SIG-M5 (cell line): ENCODE data around the gene RERE.
"Not testable (repeated sequence)": the region's sequence is repeated elsewhere in the genome, so short reads cannot be mapped to it uniquely, and the experiment has no call there.

Experiments used
- DNase-seq: peaks from one replicate; lab custom pipeline; 2025; lab: John Stamatoyannopoulos, UW

RERE gene

DNA sequence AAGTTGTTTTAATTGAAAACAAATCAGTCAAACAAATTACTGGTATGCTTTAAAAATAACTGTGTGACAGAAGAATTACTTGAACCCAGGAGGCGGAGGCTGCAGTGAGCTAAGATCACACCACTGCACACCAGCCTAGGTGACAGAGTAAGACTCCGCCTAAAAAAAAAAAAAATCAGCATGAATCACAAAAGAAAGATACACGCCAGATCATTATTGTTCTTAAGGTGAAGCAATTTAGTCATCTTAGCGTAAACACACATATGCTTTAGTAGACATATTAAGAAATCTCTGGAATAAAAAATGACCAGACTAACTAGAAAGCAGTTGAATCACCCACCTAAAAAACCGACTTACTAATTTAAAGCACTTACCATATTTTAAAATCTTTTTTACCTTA, 20.2 kb downstream of the RERE start:
- DNase-seq: no peak

DNA sequence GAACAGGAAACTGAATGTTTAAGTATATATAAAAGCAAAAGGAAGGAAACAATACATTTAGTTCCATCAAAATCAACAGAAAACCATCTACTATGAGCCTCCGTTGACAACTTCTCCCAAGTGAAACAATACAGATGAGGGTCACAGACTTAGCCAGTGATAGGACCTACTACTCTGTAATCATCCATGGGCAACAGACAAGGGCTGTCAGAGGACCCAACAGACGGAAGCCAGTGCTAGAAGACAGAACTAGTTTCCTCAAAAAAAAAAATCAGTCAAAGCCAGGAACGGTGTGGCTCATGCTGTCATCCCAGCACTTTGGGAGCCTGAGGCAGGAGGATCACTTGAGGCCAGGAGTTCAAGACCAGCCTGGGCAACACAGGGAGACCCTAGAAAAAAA, 20.6 kb downstream of the RERE start:
- no peak for DNase-seq

DNA sequence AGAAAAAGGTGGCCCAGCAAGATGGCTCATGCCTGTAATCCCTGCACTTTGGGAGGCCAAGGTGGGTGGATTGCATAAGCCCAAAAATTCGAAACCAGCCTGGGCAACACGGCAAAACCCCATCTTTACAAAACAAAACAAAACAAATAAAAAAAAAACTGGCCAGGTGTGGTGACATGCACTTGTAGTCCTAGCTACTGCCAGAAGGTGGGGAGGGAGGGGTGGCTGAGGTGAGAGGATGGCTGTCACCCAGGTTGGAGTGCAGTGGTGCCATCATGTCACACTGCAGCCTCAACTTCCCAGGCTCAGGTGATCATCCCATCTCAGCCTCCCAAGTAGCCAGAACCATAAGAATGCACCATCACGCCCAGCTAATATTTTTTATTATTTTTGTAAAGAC, 22.8 kb downstream of the RERE start:
- no peak for DNase-seq

DNA sequence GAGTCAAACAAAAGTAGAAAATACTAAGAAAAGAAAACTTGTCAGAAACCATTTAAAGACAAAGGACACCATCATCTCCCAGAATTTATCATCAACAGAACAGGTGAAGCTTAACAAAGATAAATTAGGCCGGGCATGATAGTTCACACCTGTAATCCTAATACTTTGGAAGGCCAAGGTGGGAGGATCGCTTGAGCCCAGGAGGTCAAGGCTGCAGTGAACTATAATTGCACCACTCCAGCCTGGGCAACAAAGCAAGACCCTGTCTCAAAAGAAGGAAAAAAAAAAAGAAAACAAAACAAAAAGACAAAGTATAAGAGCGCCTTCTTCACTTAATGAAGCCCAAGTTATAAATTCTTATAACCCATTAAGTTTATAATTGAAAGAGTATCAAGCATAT, 25.6 kb downstream of the RERE start:
- no peak for DNase-seq

DNA sequence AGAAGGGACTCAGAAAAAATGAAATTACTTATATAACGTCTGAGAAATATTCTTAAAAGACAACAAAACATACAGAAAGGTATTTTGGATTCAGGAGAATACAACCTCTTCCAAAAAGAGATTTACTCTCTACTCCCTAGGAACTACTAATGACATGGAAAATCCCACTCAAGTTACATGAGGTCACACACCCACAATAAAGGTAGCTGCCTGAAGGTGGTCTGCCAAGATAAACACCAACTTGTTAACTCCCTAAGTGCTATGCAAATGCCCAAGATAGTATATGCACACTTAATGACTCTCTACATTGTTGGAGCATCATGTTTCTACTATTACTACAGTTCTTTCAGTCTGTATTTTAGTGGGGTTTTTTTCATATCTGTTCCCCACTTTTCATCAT, 26.5 kb downstream of the RERE start:
- no peak for DNase-seq

DNA sequence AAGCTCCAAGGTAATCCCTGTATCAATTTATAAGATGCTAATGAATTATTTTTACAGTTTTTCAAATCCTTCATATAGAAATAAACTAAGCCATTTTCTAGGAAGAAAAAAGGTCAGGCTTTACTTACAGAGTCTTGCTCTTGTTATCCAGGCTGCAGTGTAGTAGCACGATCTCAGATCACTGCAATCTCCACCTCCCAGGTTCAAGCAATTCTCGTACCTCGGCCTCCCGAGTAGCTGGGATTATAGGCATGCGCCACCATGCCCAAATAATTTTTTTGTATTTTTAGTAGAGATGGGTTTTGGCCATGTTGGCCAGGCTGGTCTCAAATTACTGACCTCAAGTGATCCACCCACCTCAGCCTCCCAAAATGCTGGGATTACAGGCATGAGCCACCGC, 27.0 kb downstream of the RERE start:
- no peak for DNase-seq

DNA sequence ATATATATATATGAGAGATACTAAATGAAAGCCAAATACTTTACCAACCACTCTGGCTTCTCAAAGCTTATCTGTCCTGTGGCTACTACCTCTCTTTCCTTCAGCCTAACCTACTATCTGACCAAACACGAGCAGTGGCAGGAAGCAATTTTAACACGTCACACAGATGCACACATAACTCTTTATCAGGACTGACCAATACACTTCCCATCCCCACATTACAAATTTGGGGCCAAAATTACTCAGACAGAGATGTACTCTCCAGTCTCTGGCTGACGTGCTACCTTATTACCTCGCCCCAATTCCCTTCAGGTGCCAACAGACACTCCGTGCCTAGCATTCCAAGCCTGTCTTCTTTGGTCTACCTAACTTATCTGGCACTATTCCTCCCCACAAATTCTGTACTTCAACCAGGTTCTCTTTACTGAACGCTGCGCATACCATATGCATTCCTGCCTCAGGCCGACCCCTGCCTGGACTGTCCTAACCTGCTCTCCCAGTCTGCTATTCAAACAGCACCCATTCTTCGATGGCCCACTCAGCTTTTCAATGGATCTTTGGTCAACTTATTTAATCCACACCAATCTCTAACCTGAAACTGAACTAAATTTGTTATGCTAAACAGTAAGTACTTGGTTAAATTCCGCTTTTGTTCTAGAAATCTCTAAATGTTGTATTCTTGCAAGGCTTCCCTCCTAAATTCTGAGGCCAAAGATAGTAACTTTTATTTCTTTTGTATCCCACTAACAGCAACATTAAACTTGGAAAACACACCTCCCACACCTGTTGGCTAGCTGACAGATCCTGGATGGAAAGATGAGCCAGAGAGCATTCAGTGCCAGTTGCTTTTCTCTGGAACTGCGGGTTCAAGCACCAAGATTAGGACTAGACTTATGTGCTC, 27.9 kb downstream of the RERE start:
- DNase-seq: no peak

DNA sequence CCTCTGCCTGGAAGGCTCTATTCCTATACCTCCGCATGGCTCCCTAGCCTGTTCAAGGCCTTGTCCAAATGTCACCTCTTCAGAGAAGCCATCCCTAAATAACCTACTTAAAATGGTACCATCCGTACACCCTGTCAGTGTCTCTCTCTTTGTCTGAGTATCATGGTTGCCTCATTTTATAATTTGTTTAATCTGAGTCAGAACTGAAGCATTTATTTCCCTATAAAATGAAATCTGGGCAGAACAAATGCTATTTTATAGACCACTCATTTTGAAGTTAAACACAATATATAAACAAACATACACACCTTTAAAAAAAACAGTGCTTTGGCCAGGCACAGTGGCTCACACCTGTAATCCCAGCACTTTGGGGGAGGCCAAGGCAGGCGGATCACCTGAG, 30.2 kb downstream of the RERE start:
- no peak for DNase-seq

DNA sequence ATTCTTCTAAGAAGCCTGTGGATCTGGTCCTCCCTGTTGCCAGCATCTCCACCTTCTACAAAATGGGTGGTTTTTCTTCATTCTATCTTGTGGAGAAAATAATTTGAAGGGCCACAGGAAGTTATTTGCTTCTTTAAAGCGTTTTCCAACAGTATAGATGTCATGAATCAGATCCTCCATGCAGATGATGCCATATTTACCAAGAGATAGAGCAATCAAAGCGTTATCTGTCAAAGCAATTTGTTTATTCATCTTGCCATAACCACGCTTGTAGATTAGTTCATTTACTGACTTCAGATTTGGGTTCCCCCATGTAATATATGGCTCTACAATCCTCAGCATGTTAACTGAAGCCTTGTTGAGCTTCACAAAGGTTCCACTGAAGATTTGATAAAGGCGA, 31.2 kb downstream of the RERE start:
- not testable (repeated sequence) for DNase-seq

DNA sequence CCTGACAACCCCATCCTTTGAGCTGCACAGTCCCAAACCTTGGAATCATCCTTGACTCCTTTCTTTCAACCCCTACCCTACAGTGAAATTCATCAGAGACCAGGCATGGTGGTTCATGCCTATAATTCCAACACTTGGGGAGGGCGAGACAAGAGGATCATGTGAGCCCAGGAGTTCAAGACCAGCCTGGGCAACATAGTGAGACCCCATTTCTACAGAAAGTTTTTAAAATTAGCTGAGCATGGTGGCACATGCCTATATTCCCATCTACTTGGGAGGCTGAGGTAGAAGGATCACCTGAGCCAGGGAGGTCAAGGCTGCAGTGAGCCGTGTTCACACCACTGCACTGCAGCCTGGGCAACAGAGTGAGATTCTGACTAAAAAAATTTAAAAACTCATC, 34.5 kb downstream of the RERE start:
- no peak for DNase-seq

DNA sequence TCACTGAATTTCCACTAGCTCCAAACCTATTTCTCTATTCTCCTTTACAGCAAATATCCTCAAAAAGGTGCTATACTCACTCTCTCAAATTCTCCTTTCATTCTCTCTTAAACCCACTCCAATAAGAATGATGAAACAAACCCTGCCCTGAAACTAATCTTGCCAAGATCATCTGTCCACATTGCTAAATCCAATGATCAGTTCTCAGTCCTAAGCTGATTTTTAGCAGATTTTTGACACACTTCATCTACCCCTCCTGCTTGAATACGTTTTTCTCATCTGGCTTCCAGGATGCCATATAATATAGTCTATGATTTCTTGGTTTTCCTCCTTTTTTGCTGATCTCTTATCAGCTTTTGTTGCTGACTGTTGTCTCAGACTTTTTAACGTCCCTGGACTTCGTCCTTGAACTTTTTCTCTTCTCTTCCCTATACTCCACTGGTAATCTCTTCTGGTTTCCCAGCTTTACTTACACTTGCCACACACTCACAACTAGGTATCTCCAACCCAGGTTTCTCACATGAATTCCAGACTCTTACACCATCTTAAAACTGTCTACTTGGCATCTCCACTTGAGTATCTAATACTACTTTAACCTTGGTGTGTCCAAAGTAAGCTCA, 35.3 kb downstream of the RERE start:
- no peak for DNase-seq

DNA sequence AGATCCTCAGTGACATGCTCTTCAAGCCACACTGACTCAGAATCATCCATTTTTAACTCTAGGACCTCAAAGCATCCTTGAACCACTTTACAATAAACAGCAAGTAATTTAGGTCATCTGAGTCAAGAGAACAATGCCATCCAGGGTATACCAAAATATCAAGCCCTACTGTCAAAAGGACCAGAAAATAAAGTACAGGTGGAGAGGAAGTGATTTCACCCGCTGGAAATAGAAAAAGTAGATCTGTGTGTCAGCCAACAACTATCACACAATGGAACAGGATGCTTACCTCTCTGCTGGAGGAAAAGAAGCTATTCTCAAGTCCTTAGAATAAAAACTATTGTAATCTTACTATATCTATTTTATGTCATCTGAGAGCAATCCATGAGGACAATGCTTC, 37.0 kb downstream of the RERE start:
- DNase-seq: no peak

DNA sequence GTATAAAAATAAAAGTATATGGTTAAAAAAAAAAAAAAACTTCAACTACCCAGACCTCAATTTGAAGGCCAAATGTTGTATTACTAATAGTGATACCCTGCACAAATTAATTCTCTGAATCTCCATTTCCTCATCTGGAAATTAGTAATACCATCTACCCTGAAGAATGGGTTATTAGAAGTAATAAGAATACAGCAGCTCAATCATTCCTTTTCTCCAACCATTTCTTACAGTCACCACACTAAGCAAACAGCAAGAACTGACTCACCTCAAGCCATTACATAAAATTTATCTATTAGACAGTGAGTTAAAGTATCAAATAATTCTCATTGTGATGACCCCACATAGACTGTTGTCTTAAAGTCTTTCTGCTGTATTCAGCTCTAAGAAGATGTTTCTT, 39.6 kb downstream of the RERE start:
- DNase-seq: no peak

DNA sequence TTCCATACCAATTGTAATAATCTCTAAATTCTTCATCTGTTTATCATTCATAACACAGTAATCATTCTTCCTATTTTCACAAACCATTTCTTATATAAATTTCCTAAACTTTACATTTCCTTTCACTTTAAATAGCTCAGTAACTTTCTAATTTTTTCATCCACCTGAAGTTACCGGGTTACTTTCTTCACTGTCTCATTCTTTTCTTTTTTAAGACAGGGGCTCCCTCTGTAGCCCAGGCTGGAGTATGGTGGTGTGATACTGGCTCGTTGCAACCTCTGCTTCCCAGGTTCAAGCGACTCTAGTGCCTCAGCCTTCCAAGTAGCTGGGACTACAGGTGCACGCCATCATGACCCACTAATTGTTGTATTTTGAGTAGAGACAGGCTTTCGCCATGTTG, 41.3 kb downstream of the RERE start:
- no peak for DNase-seq

DNA sequence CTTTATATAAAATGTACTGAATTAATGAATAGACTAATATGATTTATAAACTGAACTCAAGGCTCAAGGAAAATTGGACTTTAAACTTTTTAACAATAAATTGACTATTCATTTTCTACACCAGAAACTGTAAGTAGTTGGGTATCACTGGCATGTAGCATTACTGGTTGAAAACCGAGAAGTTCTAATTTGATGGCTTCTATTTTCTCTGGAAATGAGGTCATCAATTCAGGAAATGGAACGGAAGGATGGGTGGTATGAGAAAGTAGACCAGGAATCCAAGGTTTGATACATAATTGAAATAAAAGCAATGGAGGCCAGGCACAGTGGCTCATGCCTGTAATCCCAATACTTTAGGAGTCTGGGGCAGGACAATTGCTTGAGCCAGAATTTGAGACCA, 50.4 kb downstream of the RERE start:
- no peak for DNase-seq

DNA sequence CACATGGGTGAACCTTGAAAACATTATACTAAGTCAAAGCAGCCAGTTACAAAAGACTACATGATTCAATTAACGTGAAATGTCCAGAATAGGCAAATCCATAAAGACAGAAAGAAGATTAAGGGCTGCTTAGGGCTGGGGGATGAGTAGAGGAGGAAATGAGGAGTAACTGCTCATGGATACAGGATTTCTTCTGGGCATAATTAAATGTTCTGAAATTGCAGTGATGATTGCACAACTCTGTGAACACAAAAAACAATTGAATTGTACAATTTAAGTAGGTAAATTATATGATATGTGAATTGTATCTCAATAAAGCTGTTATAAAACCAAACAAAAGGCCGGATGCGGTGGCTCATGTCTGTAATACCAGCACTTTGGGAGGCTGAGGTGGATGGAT, 52.2 kb downstream of the RERE start:
- DNase-seq: no peak

DNA sequence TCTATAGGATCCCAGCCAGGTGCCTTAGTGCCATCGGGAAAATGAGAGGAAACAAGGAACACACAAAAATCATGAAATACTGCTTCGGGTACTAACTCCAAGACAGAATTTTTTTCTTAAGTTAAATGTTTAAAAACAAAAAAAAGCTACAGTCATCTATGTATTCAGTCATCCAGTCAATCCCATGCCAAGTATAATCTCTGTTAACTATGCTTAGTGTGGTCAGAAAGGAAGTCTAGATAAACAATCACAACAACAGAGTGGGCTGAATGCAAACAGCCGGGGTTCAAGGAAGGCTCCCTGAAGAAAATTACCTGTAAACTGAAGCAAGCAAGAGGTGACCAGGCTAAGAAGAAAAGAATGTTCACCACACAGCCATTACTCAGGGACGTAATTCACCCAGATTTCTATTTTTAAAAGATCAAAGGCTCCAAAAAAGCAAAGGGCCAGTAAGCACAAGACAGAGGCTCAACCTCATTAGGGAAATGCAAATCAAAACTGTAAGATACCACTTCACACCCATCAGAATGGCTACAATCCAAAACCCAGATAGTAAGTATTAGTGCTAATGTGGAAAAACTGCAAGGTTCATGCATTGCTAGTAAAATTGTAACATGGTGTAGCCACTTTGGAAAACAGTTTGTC, 53.0 kb downstream of the RERE start:
- no peak for DNase-seq

DNA sequence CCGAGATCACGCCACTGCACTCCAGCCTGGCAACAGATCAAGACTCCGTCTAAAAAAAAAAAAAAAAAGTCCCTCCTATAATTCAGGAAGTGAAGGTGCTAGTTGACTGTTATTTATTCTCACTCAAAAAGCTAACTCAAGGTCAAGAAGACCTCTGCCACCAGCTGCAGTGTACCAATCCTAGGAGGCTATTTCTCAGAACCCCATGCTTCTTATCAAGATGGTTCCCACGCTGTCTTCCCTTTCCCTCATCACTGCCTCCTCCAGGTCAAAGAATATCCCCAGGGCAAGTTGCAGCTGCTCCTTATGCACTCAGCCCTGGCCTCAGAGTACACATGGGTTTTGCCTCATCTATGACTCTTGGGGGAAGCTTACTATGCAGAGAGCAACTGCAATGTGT, 53.6 kb downstream of the RERE start:
- DNase-seq: no peak

DNA sequence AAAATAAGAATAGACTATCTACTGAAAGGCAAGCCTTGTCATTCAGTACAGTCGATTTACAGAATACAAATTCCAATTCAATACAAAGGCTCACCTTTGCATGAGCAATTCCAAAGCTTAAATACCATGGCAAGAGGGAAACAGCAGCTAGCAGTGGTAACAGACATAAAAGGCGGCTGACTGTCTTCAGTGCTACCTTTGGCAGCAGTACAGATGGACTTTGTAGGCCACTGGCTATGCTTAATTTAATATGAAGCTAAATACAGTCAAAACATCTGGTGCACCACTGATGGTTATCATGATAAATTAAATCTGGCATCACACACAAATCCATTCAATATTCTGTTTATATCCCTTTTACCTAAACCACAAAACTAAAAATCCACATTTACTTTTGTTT, 62.4 kb downstream of the RERE start:
- no peak for DNase-seq

DNA sequence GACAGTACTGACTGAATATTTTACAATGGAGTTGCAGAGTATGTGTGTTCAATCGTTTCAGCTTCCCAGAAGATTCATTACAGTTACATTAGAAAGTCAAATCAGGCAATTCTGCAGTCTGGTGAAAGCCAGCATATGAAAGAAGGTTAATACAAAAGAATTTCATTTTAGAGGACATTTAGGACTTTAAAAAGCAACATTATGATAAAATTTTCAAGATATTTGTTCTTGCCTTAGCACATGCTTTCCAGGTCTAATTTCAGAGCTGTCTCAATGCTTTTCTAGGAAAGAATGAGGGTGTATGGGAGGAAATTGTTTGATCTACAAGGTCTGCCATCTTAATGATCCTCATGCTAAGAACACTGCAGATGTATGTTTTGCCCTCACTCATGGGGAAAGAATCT, 63.2 kb downstream of the RERE start:
- no peak for DNase-seq

DNA sequence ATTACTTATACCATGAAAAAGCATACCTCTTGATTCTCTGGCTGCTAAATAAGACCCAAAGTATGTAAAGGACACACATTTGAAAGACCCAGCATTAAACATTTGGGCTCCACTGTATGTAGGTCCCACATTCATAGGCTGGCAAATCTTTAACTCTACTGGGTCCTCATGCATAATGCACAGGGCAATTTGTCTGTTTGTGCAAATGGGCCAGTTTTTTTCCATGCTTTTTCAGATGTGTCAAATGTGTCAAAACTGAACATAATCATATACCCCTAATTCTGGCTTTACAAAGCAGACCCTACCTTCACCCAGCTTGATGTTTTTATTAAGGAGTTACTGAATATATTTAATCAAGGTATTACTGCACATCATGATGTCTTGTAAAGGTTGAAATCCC, 63.7 kb downstream of the RERE start:
- DNase-seq: no peak

DNA sequence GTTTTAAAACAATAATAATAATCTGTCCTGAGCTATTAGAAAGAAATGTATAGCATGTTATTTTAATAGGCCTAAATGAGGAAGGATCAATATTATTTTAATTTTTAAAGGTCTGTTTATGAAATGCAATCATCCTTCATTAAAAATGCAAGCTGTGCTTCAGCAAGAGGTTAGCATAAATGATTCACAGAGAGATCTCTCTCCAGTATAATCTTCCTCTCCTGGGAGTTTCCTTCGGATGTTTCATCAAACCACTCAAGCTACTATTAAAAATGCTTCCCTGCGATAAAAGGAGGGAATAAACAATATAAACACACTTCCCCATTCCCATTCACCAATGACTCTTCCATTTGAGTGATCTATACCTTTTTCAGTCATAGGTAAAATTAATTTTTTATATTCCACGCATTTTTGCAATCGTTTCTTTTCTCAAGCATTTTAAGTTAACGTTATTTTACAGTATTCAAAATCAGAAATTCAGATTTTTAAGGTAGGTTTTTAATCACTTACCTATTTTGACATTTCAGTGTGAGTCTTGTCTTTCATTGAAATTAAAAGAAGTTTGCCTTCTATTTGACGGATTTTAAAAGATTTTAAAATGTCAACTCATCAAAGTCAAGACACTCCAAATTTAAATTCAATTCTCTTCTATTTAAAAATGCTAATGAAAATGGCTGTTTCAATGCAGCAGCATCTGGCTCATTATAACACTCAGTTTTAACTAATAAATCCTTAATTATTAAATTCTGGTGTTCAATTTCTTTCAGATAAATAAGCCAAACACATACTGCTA, 64.3 kb downstream of the RERE start:
- DNase-seq: no peak

DNA sequence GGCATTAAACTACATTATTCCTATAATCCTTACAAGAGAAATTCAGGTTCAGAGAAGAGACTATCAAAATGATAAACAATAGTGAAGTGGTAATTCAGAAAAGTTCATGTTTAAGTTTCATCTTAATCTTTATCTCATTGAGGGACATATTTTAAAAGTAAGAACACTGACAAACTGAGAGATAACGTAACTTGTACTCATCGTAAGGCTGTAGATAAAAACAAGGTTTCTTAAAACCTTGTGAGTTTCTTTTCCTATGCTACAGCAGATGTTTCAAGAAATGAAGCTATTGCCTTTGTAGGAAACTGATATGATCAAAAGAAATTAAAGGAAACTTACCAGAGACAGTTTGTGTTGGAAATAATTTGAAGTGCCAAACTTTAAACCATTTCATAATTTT, 65.0 kb downstream of the RERE start:
- no peak for DNase-seq
